Omental fat pad (tissue), 4 donors: ENCODE measurements around the gene TSC2. TPM values are rescaled to one million over a fixed set of nuclear protein-coding genes. Genes with fewer than 3 reads are reported as not detected.
A peak's percentile ranks its signal among the peaks of the same experiment; 100 is the strongest.

Experiments used
- ATAC-seq: fragments of 150-250 bp; one replicate; pipeline ENCODE4 v1.9.1; 2016; ENCODE audit warnings: mild to moderate bottlenecking, moderate library complexity; ENCODE audit not compliant: low FRiP score
- DNase-seq: peaks from one replicate; pipeline ENCODE4 v3.0.0-alpha.2; 2019; ENCODE audit warnings: low spot score
- CTCF ChIP-seq, 3 donors: fragments of 450-650 bp; IDR thresholded peaks; one replicate each; pipeline ENCODE4 v1.5.1; 2016 to 2017; ENCODE audit warnings: antibody characterized with exemption in 3 of 3, mild to moderate bottlenecking in 3 of 3, moderate library complexity in 2 of 3
- total RNA-seq, 4 donors: library from RNA; depleted of rRNA; stranded (reverse); fragments of >200 nt; gene quantifications; one replicate each; pipeline ENCODE4 v1.1.0, GENCODE V29; 2016

The TSC2 gene
- 10 to 100 TPM; 30.0 to 59.4 (median 35.9) TPM for total RNA-seq

- DNase-seq (peak; percentile 88), ATAC-seq (peak; percentile 94)
- no peak for TF ChIP-seq CTCF (IDR thresholded peaks at IDR 0.05)
Measured at GRCh38 chr16:2047330-2048115, at the start of gene TSC2, which contains the start of gene NTHL1. TSS of gene TSC2 (plus strand) at chr16:2047985. CDS start at chr16:2048616, 631 bp downstream. TSS of gene NTHL1 (minus strand) at chr16:2047834. CDS start at chr16:2047823, 11 bp downstream.

- TF ChIP-seq CTCF (IDR thresholded peaks at IDR 0.05): no peak
- DNase-seq (no peak), ATAC-seq (no peak)
Measured at GRCh38 chr16:1998360-1998835, 49.4 kb upstream of the TSC2 start.

- TF ChIP-seq CTCF (IDR thresholded peaks at IDR 0.05): no peak
- no peak for ATAC-seq
- DNase-seq: no peak
Measured at GRCh38 chr16:1998852-1999801, 48.7 kb upstream of the TSC2 start.

GRCh38 chr16:1999866-2000514 lies 47.8 kb upstream of the TSC2 start:
- no peak for ATAC-seq
- TF ChIP-seq CTCF (IDR thresholded peaks at IDR 0.05): no peak
- DNase-seq: no peak

- TF ChIP-seq CTCF (IDR thresholded peaks at IDR 0.05): no peak
- DNase-seq (no peak), ATAC-seq (no peak)
Measured at GRCh38 chr16:2001035-2001434, 46.8 kb upstream of the TSC2 start.

GRCh38 chr16:2001456-2002355 lies 46.1 kb upstream of the TSC2 start:
- TF ChIP-seq CTCF (IDR thresholded peaks at IDR 0.05): no peak
- DNase-seq (no peak), ATAC-seq (no peak)
